ENCODE measurements around the gene GPATCH2L. TPM values are rescaled to one million over a fixed set of nuclear protein-coding genes. Genes with fewer than 3 reads are reported as not detected.

GPATCH2L gene
- total RNA-seq, 1 donor from 2014 or later = 115 TPM

- no peak overlapping the region for H3K27ac Mint-ChIP-seq (ENCODE audit: unreplicated experiment)
Measured at GRCh38 chr14:76203086-76204001, 51.6 kb downstream of the GPATCH2L start.

GRCh38 chr14:76204461-76205230 lies 52.9 kb downstream of the GPATCH2L start:
- Mint-ChIP-seq H3K27me3 (ENCODE audit: unreplicated experiment) (no peaks in the 10 kb centered on the region), H3K9me3 (ENCODE audit: unreplicated experiment) (no peaks in the 10 kb centered on the region), H3K36me3 (ENCODE audit: unreplicated experiment) (peaks cover 5% of the 10 kb centered on the region), H3K27ac (ENCODE audit: unreplicated experiment) (no peak overlapping the region), H3K4me1 (ENCODE audit: low read depth, unreplicated experiment) (no peaks in the 10 kb centered on the region), H3K4me3 (ENCODE audit: unreplicated experiment) (no peak overlapping the region)
- TF ChIP-seq CTCF (IDR thresholded peaks at IDR 0.05; ENCODE audit: partially characterized antibody, unreplicated experiment) = no peak
- DNase-seq = no peak

More at GRCh38 chr14:76203086-76204001, 51.6 kb downstream of the GPATCH2L start:
- TF ChIP-seq CTCF (IDR thresholded peaks at IDR 0.05; ENCODE audit: partially characterized antibody, unreplicated experiment) = no peak
- no peak for DNase-seq
- no peak overlapping the region for H3K4me3 Mint-ChIP-seq (ENCODE audit: unreplicated experiment)
- H3K4me1 Mint-ChIP-seq (ENCODE audit: low read depth, unreplicated experiment) = no peaks in the 10 kb centered on the region
- no peaks in the 10 kb centered on the region for H3K27me3 Mint-ChIP-seq (ENCODE audit: unreplicated experiment)
- no peaks in the 10 kb centered on the region for H3K9me3 Mint-ChIP-seq (ENCODE audit: unreplicated experiment)
- peaks cover 5% of the 10 kb centered on the region for H3K36me3 Mint-ChIP-seq (ENCODE audit: unreplicated experiment)

DNA sequence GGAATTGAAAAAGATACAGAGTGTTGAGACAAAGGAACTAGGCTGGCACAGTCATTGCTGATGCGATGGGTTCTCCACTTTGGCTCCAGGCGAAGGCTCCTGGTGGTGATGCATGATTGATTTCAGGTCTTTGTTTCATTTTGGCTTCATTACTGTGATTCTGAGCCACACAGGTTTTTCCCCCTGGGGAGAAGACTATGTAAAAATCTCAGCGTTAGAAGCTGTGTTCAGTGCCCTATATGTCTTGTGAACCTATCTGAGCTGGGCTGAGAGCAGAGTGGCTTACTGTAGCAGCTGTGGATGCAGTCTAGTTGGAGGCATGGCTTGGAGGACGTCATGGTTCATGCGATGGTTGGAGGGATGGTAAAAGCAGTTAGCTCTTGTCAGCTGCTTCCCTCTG lies 54.0 kb downstream of the GPATCH2L start:
- H3K27ac Mint-ChIP-seq (ENCODE audit: unreplicated experiment) = no peak overlapping the region

GRCh38 chr14:76208340-76208739 lies 56.6 kb downstream of the GPATCH2L start:
- Mint-ChIP-seq H3K27ac (ENCODE audit: unreplicated experiment) (no peak overlapping the region), H3K4me1 (ENCODE audit: low read depth, unreplicated experiment) (no peaks in the 10 kb centered on the region), H3K9me3 (ENCODE audit: unreplicated experiment) (no peaks in the 10 kb centered on the region), H3K36me3 (ENCODE audit: unreplicated experiment) (peaks cover 11% of the 10 kb centered on the region), H3K4me3 (ENCODE audit: unreplicated experiment) (no peak overlapping the region), H3K27me3 (ENCODE audit: unreplicated experiment) (no peaks in the 10 kb centered on the region)
- no peak for TF ChIP-seq CTCF (IDR thresholded peaks at IDR 0.05; ENCODE audit: partially characterized antibody, unreplicated experiment)
- no peak for DNase-seq

More for the DNA sequence above, 54.0 kb downstream of the GPATCH2L start:
- TF ChIP-seq CTCF (IDR thresholded peaks at IDR 0.05; ENCODE audit: partially characterized antibody, unreplicated experiment) = no peak
- no peaks in the 10 kb centered on the region for H3K27me3 Mint-ChIP-seq (ENCODE audit: unreplicated experiment)
- H3K9me3 Mint-ChIP-seq (ENCODE audit: unreplicated experiment) = no peaks in the 10 kb centered on the region
- peaks cover 5% of the 10 kb centered on the region for H3K36me3 Mint-ChIP-seq (ENCODE audit: unreplicated experiment)
- H3K4me3 Mint-ChIP-seq (ENCODE audit: unreplicated experiment) = no peak overlapping the region
- H3K4me1 Mint-ChIP-seq (ENCODE audit: low read depth, unreplicated experiment) = no peaks in the 10 kb centered on the region
- DNase-seq = no peak
